Measurements from ENCODE around the gene LARP4B.

The LARP4B gene

GRCh38 chr10:816958-817357 is 114.5 kb downstream of the LARP4B start:
- TF ChIP-seq ZIC2 (tag by site-specific recombination; IDR thresholded peaks at IDR 0.05) (peak; percentile 42; the same call in 1 of the 2 replicates), PRDM2 (tag by site-specific recombination; IDR thresholded peaks at IDR 0.05; ENCODE audit: borderline replicate concordance) (no peak), ZBTB49 (tag by site-specific recombination; IDR thresholded peaks at IDR 0.05; ENCODE audit: low read depth) (no peak), REPIN1 (tag by site-specific recombination; IDR thresholded peaks at IDR 0.05; ENCODE audit: low read depth) (no peak)
- Histone ChIP-seq H3K4me1 (ENCODE audit: control insufficient read depth, insufficient read depth, low read length) (no peaks in the 10 kb centered on the region), H3K9me3 (ENCODE audit: control insufficient read depth, insufficient read depth, low read depth, low read length) (no peaks in the 10 kb centered on the region), H3K27ac (ENCODE audit: extremely low read depth, low read depth, low read length) (no peak overlapping the region), H3K36me3 (ENCODE audit: control insufficient read depth in 2 of 2, insufficient read depth in 1 of 2, low read length in 2 of 2) (peaks cover 25 to 95% of the 10 kb centered on the region in 2 experiments; a peak in 2 of 3 replicates), H3K4me3 (ENCODE audit: low read depth, low read length) (no peak overlapping the region)
- POLR2A ChIA-PET, result no interaction called here
- CTCF ChIA-PET, result no interaction called here

GRCh38 chr10:816091-816477 is 115.4 kb downstream of the LARP4B start:
- H3K9me3 ChIP-seq (ENCODE audit: control insufficient read depth, insufficient read depth, low read depth, low read length), result no peaks in the 10 kb centered on the region
- ChIA-PET POLR2A (no interaction called here), CTCF (no interaction called here)
- no peak overlapping the region for H3K27ac ChIP-seq (ENCODE audit: extremely low read depth, low read depth, low read length)
- peaks cover 29 to 94% of the 10 kb centered on the region in 2 experiments for H3K36me3 ChIP-seq (ENCODE audit: control insufficient read depth in 2 of 2, insufficient read depth in 1 of 2, low read length in 2 of 2)
- H3K4me3 ChIP-seq (ENCODE audit: low read depth, low read length), result no peak overlapping the region
- H3K4me1 ChIP-seq (ENCODE audit: control insufficient read depth, insufficient read depth, low read length), result no peaks in the 10 kb centered on the region
- TF ChIP-seq ZNF132 (tag by site-specific recombination; IDR thresholded peaks at IDR 0.05; ENCODE audit: borderline replicate concordance), result no peak
- TF ChIP-seq EGR2 (tag by site-specific recombination; IDR thresholded peaks at IDR 0.05; ENCODE audit: low read depth), result no peak
- no peak for TF ChIP-seq ZNF18 (tag by site-specific recombination; IDR thresholded peaks at IDR 0.05)
- TF ChIP-seq SETDB1 (IDR thresholded peaks at IDR 0.05; ENCODE audit: insufficient read length, low read length), result no peak
- TF ChIP-seq ZNF529 (tag by site-specific recombination; IDR thresholded peaks at IDR 0.05; ENCODE audit: insufficient replicate concordance), result no peak
- TF ChIP-seq ZNF560 (tag by site-specific recombination; IDR thresholded peaks at IDR 0.05; ENCODE audit: borderline replicate concordance), result no peak
- TF ChIP-seq KLF16 (tag by site-specific recombination; IDR thresholded peaks at IDR 0.05), result no peak
- no peak for TF ChIP-seq ZNF514 (tag by site-specific recombination; IDR thresholded peaks at IDR 0.05)
- TF ChIP-seq ZNF555 (tag by site-specific recombination; conservative IDR thresholded peaks at IDR 0.05), result no peak
- TF ChIP-seq ZNF585B (tag by site-specific recombination; IDR thresholded peaks at IDR 0.05), result no peak
- TF ChIP-seq TCF7L2 (IDR thresholded peaks at IDR 0.05; ENCODE audit: borderline replicate concordance, low read depth, low read length), result no peak
- TF ChIP-seq KLF7 (tag by site-specific recombination; IDR thresholded peaks at IDR 0.05; ENCODE audit: borderline replicate concordance), result no peak
- TF ChIP-seq ZNF629 (tag by site-specific recombination; IDR thresholded peaks at IDR 0.05), result no peak
- no peak for TF ChIP-seq ZNF521 (tag by site-specific recombination; IDR thresholded peaks at IDR 0.05)
- no peak for TF ChIP-seq PRDM10 (tag by site-specific recombination; IDR thresholded peaks at IDR 0.05)
- no peak for TF ChIP-seq BCL6B (tag by site-specific recombination; IDR thresholded peaks at IDR 0.05)
